AG04450 (cell line): Measurements from ENCODE around the gene ARHGAP26. TPM values are rescaled to one million over a fixed set of nuclear protein-coding genes. Genes with fewer than 3 reads are reported as not detected.
"Not testable (repeated sequence)": the region's sequence is repeated elsewhere in the genome, so short reads cannot be mapped to it uniquely, and the experiment has no call there.

Experiments used
- CTCF ChIA-PET: fragments of 300-600, 350-600 bp; formaldehyde crosslinking; extraction: SDS; loops from one replicate; lab custom pipeline; 2022; ENCODE audit warnings: antibody characterized with exemption, inconsistent platforms; lab: Charles Lee
- POLR2A ChIA-PET: fragments of 350-600 bp; formaldehyde crosslinking; extraction: SDS; loops from one replicate; lab custom pipeline; 2021; ENCODE audit warnings: antibody characterized with exemption, inconsistent platforms; lab: Yijun Ruan, JAX
- DNase-seq: peaks from one replicate; pipeline ENCODE4 v3.0.0-alpha.2; 2011; ENCODE audit warnings: low read depth, low spot score
- H3K27ac ChIP-seq: one replicate; pipeline ENCODE4 v1.5.1; 2012; ENCODE audit warnings: low read depth, low read length, control low read depth
- H3K27me3 ChIP-seq: one replicate; pipeline ENCODE4 v1.6.0; 2012; ENCODE audit warnings: low read length; ENCODE audit not compliant: control insufficient read depth, insufficient read depth
- H3K4me3 ChIP-seq: 2 replicates; pipeline ENCODE4 v1.5.1; 2011; ENCODE audit warnings: mild to moderate bottlenecking, low read depth, low read length, control low read depth
- H3K9me3 ChIP-seq: 2 replicates; pipeline ENCODE4 v1.5.1; 2012; ENCODE audit warnings: low read length; ENCODE audit not compliant: control insufficient read depth, insufficient read depth
- CTCF ChIP-seq: IDR thresholded peaks from 2 replicates; pipeline ENCODE4 v1.5.1; 2011; ENCODE audit warnings: low read depth, low read length, control low read depth, inconsistent platforms
- polyA plus RNA-seq: library from polyadenylated mRNA; depleted of rRNA; stranded (reverse); fragments of >200 nt; gene quantifications from 2 replicates; pipeline ENCODE4 v1.2.3, GENCODE V29; 2011

Gene ARHGAP26
- polyA plus RNA-seq, 1 experiment = 0.56 TPM

- ChIA-PET POLR2A (no interaction called here), CTCF (interaction anchor here (0.8 to 2.1 kb wide), 4 partner anchors 38 to 443 kb away, joined by 3 to 8 read pairs (median 4); partner anchors contain the start of gene NR3C1)
- H3K4me3 ChIP-seq = no peak overlapping the region
- H3K9me3 ChIP-seq = no peaks in the 10 kb centered on the region
- H3K27me3 ChIP-seq = no peaks in the 10 kb centered on the region
- no peak overlapping the region for H3K27ac ChIP-seq
- peak; percentile 24 for DNase-seq
- no peak for TF ChIP-seq CTCF
These were observed 189.8 kb downstream of the ARHGAP26 start for GRCh38 chr5:142959683-142960657.

- ChIA-PET CTCF (no interaction called here), POLR2A (no interaction called here)
- H3K27ac ChIP-seq = no peak overlapping the region
- TF ChIP-seq CTCF = no peak
- H3K27me3 ChIP-seq = no peaks in the 10 kb centered on the region
- H3K9me3 ChIP-seq = no peaks in the 10 kb centered on the region
- H3K4me3 ChIP-seq = no peak overlapping the region
- no peak for DNase-seq
These were observed 191.4 kb downstream of the ARHGAP26 start for GRCh38 chr5:142961440-142962173.

- no peak for DNase-seq
- no peaks in the 10 kb centered on the region for H3K9me3 ChIP-seq
- no peaks in the 10 kb centered on the region for H3K27me3 ChIP-seq
- CTCF ChIA-PET = no interaction called here
- POLR2A ChIA-PET = no interaction called here
- no peak overlapping the region for H3K4me3 ChIP-seq
- H3K27ac ChIP-seq = no peak overlapping the region
- no peak for TF ChIP-seq CTCF
These were observed 192.0 kb downstream of the ARHGAP26 start for GRCh38 chr5:142962174-142962533.

GRCh38 chr5:142965258-142966120 is 195.3 kb downstream of the ARHGAP26 start:
- POLR2A ChIA-PET, H3K27me3 ChIP-seq, H3K27ac ChIP-seq, H3K4me3 ChIP-seq, DNase-seq, H3K9me3 ChIP-seq: not testable (repeated sequence)
- 0 out of 2 replicates have a peak, but pooled peaks have one; percentile 11 for TF ChIP-seq CTCF
- CTCF ChIA-PET = interaction anchor here (0.6 to 2.0 kb wide), 3 partner anchors 10 to 410 kb away, joined by 3 to 4 read pairs (median 4); no protein-coding TSS in a partner anchor
